NCI-H748 treated with DMSO at 0.1 percent for 48 hours (cell line): ENCODE measurements around the gene GOLM1.
"Not testable (repeated sequence)": the region's sequence is repeated elsewhere in the genome, so short reads cannot be mapped to it uniquely, and the experiment has no call there.

Experiments
- DNase-seq: peaks from one replicate; lab custom pipeline; 2025; lab: John Stamatoyannopoulos, UW

Gene GOLM1

DNA sequence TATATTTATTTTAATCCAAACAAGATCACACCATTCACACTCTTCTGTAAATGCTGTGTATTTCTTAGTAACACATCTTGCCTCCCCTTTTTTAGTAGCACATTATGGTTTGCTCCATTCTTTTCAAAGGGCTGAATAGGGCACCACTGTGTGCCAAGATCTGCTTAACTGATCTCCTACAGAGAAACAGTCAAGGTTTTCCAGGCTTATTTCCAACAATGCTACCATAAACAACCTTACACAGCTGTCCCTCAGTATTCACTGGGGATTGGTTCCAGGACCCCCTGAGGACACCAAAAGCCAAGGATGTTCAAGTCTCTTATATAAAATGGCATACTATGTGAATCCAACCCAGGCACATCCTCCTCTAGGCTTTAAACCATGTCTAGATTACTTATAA, 16.5 kb downstream of the GOLM1 start:
- no peak for DNase-seq

DNA sequence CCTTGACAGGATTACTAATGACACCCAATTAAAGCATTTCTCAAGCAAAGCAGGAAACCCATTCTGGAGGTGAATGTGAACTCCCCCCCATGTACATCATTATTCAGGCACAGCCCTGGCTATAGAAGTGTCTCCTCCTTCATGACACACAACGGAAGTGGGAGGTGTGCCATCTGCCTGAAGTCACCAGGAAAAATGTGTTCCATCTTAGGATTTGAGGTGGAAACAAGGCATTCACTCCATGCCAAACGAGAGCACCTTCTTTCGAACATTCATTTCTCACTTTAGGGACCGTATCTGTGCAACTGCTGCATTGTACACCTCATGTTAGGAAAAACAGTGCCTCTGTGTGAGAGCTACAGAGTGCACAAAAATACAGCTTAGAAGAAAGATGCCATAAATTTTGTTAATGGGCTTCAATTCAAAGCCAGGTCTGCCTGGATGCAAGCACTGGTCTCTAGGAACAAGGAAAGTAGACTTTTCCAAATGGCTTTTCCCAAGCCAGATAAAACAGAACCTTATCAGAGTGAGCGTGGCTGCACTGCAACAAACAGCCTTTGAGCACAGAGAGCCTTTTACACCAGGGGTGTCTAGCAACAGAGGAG, 19.4 kb downstream of the GOLM1 start:
- no peak for DNase-seq

DNA sequence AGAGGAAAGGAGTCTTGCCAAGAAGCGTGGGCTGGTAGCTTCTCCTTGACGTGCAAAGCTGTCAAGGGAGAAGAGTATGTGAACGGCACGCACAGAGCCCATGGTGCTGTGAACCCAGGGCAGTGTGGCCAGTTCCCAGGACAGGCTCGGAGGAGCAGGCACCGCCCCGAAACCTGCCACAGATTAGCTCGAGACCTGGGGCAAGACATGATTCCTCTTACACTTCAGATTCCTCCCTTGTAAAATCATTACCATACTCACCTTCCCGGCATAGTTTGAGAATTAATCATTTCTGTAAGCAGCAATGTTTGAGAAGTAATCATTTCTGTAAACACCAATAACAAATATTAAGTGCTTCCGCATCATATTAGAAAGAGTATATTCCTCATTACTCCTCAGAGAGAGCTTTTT, 19.9 kb downstream of the GOLM1 start:
- no peak for DNase-seq

DNA sequence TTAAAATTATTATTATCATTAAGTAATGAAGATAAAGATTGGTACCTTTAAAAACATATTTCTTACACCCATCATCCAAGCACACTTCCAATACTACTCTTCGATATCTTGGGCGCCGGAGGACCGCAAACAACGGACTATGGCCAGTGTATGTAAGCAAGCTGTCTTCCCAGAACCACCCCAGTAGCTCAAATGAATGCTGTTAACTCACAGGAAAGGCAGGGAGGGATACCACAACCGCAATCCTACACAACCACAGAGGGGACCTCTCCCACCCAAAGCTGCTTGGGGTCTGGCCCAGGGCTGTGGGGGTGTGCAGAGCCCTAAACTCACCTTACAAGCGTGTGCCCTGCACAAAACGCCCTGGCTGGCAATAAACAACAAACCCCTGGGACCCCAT, 20.6 kb downstream of the GOLM1 start:
- DNase-seq, result no peak

DNA sequence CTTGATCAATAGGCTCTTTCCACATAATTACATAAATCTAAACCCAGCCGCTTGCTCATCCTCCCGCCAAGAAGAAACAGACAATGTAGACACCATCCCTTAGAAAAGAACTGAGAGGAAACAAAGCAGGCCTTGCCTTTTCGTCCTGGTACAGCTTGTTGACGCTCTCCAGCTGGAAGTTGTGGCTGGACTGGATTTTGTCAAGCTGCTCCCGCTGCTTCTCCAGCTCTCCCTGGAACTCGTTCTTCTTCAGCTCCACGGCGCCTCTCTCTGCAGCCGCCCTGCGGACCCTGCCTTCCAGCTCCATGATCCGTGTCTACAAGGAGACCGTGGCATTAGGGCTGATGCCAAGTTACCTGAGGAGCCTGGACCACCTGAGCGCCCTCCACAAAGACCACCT, 22.1 kb downstream of the GOLM1 start:
- no peak for DNase-seq

DNA sequence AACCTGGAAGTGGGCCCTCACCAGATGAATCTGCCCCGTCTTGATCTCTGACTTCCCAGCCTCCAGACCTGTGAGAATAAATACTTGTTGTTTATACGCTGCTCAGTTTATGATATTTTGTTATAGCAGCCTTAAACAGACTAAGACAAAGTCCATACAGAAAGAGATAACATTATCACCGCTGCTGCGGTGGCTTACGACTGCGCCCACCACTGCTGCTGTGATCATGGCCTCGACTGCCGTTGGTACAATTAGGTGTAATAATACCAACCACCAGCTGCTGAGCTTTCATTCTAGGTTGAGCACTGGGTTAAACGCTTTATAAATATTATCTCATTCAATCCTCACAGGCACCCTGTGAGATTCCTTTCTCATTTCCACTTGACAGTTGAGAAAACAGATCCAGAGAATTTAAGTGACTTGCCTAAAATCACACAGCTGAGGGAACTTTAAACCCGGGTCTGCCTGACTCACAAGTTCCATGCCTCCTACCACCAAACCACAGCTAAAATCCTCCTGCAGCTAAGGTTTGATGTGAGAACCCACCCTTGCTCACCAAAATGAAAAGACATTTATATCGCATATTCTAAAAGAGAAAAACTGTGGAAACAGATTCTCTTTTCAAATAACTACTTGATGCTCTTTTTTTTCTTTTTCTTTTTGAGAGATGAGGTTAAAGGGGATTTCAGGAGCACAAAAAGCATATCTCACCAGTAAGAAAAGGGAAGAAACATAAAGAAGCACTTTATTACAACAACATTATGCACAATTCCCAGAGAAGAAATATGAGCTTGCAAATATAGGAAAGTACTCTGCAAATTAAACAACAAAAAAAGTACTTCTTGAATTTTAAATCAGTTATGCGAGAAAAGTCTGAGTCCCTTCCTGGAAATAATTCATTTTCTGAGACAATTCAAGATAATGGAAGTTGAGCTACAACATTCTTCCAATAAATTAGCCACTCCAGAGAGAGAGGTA, 23.9 kb downstream of the GOLM1 start:
- no peak for DNase-seq

DNA sequence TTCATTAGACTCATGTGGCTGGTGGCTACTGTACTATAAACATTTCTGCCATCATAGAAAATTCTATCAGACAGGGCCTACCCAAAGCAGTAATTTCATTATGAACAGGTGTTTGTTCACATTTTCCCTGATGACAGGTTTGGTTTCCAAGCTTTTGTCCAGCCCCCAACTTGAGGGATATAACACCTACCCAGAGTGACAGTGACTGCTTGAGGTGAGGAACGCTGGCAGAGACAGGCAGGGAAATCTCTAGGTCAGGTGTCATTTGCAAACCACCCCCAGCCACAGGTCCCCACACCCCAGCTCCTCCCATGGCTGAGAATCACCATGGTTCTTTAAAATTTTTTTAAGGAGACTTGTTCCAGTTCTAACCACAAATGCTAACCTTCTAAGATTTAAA, 25.5 kb downstream of the GOLM1 start:
- no peak for DNase-seq

DNA sequence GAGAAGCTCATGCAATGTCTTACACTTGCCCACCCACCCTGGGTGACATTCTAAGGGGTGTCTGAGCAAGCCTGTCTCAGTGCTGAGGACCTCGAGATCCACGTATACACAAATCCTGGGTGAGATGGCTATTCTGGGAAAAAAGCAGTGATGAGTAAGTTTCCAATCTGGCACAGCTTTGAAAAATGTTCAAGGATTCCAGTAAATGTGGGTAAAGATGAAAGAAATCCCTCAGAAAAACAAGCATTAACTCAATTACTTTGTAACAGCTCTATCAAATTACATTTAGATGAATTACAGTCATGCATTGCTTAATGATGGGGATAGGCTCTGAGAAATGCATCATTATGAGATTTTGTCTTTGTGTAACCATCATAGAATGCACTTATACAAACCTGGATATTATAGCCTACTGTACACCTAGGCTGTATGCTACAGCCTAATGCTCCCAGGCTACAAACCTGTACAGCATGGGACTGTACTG, 26.9 kb downstream of the GOLM1 start:
- no peak for DNase-seq

DNA sequence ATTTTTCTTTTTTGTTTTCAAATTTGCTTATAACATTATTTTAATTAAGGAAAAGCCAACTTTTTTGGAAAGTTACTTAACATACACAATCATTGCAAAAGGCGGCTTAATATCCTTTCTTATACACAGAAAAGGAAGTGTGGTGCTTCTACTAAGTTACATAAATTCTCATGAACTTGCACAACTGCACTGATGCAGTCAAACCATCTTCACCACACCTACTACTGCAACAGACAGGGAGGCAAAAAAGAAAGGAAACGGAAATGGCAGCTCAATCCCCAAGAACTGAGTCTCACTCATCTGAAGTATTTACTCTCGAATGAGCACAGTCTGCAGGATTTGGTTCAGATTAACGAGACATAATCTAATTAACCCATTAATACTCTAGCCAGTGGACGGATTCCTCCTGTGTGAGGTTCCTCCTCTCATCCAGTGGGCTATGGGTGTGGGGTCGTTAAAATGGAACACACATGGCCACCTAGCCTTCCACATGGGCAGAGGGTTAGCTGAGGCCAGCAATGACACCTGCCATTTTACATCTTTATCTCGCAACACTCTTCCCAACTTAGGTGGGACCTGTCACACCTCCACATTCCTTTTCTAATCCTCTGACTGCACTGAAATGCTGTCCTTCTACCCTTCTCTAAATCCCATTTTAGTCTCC, 30.0 kb downstream of the GOLM1 start:
- DNase-seq, result no peak

DNA sequence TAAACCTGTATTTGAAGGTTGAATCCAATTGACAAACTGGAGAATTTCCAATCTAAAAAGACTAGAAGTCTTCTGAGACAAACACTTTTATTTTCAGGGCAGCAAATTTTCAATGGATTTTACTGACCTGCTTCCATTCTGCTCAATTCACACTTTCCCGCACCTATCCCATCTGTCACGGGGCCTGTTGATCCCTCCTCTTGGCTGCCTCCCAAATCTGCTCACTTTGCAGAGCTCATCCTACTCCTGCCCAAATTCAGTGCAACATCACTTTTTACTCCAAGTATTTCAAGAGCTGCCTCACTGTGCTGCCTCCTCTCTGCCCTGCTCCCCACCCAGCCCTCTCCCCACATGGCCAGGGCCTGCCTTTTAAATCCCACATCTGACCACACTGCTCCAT, 35.1 kb downstream of the GOLM1 start:
- DNase-seq, result no peak

DNA sequence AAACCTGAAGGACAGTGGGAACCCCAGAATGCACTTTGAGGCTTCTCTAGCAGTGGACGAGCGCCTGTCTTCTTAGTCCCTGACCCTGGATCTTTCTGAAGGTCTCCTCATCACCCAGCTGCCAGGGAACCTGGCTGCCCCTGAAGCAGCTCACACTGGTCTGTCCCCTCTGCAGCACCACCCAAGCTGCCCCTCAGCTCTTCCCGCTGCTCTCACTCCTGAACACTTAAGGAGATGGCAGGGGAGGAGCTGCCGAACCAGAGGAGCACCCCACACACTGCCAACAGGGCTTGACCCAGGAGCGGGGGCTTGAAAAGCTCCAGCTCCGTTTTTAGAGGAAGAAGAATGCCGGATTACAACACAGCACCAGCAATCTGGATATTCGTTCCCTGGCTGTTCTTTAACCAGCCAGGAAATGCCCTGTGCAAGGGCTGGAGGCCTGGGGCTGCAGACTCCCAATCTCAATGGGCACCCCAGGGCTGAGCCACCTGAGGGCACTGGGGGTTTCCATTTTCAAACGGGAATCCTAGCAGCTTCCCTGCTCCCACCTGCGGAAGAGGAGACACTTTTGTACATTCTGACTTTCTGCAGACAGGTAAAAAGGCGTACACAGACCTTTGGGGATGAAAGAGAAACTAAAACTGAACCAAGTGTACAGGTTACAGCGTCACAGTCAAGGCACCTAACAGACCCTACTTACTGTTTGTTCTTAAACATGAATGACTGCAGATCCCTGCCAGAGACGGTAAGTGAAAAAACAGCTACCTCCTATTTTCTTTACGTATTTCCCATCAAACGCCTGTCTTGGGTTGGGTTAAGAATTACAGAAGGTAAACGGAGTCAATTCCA, 36.3 kb downstream of the GOLM1 start:
- DNase-seq, result no peak

DNA sequence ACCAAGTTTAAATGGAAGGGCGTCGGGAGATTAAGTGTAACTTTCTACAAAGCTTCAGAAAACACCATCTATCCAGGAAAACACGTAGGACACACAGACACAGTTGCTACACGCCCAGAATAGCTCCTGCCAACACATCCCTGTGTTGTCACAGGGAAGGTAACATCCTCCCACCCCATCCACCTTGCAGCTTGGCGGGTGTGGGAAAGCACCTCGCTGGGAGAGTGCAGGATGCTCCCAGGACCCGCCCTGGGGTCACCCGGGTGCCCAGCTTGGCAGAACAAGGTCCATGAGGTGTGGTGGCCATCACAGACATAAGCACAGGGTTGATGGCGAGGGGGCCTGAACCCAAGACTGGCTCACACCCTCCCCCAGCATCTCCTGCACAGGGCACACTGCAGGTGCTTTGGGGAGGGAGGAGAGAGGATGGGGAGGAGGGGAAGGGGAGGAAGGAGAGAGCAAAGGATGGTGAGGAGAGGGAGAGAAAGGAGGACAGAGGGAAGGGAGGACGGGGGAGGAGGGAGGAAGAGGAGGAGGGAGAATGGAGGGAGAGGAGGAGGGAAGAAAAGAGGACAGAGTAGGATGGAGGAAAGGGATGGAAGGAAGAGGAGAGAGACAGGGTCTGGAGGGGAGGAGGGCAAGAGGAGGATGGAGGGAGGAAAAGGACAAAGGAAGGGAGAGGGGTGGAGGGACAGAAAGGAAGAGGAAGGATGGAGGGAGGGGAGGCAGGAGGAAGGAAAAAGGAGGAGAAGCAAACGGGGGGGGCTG, 37.2 kb downstream of the GOLM1 start:
- no peak for DNase-seq

DNA sequence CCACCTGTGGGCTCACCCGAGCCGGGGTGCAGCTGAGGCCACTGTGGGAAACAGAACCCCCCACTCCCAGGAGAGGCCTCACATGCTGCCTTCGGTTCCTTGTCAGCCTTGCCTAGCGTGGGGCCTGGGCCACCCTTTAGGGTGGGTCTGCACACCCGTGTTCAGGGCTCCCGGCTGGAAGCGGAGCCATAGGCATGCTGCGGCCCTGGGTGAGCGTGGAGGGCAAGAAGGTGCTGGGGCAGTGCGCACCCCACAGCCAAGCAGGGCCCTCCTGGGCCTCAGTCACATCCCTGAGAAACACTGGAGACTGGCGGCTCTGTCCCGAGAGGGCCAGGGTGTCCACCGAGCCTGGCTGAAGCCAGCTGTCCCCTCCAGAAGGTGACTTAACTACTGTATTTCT, 41.9 kb downstream of the GOLM1 start:
- no peak for DNase-seq

DNA sequence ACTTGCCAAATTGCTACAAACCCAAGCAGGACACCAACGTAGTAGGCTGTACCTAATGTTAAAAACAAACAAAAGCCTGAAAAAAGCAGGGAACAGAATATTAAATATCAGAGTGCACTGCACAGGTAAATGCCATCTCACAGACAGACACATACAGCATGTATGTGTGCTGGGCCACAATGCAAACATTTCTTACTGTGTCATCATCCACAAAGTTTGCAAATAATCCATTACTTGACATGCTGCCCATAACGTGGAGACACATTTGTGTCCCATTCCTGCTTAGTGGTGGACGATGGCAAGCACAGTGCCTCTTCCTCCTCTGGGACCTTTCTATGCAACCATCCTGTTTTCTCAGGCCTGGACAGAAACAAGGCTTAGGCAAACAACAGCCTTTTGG, 44.7 kb downstream of the GOLM1 start:
- no peak for DNase-seq

DNA sequence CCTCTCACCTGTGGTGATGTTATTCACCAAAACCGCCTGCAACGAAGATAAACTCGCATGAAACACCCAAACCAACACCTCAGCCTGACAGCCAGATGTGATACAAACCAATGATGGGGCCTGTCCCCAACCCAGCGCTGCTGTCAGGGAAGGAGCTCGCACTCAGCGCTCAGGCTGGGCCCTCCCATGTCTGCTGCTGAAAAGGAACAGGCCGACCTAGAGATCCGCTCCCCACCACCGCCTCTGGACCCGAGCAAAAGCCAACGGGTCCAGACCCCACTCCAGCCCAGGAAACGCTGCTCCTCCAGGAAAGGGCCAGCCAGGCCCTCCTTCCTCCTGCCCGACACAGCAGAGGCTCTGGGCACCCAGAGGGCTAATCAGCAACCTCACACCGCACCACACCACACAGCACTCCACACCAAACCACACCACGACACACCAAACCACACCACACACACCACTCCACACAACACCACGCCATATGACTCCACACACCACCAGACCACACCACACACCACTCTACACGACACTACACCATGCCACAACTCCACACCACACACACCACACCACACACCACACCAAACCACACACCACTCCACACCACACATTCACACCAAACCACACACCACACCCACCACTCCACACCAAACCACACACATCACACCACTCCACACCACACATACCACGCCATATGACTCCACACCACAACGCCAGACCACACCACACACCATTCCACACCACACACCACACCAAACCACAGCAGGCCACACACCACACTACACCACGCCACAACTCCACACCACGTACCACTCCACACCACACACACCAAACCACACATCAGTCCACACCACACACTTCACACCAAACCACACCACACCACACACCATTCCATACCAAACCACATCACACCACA, 46.5 kb downstream of the GOLM1 start:
- DNase-seq, result no peak

DNA sequence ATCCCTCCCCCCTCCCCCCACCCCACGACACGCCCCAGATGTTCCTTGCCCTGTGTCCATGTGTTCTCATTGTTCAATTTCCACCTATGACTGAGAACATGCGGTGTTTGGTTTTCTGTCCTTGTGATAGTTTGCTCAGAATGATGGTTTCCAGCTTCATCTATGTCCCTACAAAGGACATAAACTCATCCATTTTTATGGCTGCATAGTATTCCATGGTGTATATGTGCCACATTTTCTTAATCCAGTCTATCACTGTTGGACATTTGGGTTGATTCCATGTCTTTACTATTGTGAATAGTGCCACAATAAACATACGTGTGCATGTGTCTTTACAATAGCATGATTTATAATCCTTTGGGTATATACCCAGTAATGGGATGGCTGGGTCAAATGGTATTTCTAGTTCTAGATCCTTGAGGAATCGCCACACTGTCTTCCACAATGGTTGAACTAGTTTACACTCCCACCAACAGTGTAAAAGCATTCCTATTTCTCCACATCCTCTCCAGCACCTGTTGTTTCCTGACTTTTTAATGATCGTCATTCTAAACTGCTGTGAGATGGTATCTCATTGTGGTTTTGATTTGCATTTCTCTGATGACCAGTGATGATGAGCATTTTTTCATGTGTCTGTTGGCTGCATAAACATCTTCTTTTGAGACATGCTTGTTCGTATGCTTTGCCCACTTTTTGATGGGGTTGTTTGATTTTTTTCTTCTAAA, 51.2 kb downstream of the GOLM1 start:
- DNase-seq, result not testable (repeated sequence)

DNA sequence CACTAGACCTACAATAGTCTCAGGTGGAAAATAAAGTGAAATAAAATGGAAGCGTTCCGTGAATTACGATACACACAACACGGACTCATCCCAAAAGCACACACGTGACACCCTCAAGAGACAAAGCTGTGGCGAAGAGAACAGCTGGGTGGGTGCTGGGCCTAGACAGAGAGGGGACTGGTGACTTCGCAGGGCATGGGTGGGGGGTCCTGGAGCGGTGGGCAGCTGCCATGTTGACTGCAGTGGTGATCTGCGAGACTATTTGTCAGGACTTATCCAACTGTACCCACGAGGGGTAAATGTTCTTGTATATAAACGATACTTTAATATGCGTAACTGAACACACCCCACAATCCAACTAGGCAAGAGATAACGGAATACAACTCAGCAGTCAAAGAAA, 52.0 kb downstream of the GOLM1 start:
- DNase-seq, result no peak

DNA sequence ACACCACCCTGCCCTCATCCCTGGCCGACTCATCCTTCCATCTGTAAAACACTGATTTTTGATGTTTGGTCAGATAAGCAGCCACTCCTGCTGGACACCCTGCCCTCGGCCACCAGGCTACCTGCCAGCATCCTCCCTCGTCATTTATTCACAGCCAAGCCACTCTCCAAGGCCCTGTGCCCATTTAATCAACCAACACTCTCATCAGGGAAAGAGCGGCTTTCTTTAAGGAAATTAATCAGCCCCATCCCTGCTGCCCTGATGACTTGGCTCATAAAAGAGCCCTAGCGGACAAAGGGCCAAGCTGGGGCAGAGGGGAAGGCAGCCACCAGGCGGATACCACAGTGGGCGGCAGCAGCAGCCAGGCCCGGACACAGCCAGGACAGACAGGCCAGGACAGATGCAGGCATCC, 52.4 kb downstream of the GOLM1 start:
- DNase-seq, result no peak

DNA sequence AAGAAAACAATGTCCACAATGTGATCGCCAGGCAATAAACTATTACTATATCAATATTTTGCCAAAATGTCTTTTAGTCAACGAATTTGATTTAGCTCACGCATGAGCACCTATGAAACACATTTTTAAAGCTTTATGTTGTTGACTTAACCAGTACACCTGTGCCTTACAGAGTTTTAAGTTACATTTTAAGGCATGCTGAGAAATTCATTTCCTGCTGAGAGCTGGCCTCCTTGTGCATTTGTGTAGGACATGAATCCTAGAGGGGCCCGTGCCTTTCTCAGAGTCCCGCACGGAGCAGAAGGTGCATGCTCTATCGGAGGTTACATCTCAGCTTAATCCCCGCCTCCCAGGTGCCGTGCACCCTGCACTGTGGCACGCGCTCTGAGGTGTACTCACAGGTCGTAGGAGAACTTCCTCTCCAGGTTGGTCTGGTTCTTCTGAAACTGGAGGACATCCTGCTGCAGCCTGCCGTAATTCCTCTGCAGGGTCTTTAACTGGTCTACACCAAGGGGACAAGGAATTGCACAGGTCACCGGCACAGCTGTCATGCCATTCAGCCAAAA, 53.2 kb downstream of the GOLM1 start:
- DNase-seq, result no peak
